ENCODE measurements around the gene KRT24. TPM values are rescaled to one million over a fixed set of nuclear protein-coding genes. Genes with fewer than 3 reads are reported as not detected.

Gene KRT24
- total and polyA plus RNA-seq, 2 experiments from 2014 or later = 1.5 to 4.5 TPM

- DNase-seq (ENCODE audit: low spot score) = no peak
- no peaks in the 10 kb centered on the region for H3K9me2 ChIP-seq (replicated peaks; ENCODE audit: insufficient read depth)
- H2AFZ ChIP-seq = no peak overlapping the region
- H4K20me1 ChIP-seq (ENCODE audit: insufficient read depth, poor library complexity, severe bottlenecking) = no peaks in the 10 kb centered on the region
- H3K4me3 ChIP-seq = no peak overlapping the region
- no peaks in the 10 kb centered on the region for H3K9me3 ChIP-seq (ENCODE audit: low read depth)
- no peaks in the 10 kb centered on the region for H3K4me1 ChIP-seq (ENCODE audit: insufficient read depth)
- H3K27me3 ChIP-seq = no peaks in the 10 kb centered on the region
- H3K79me2 ChIP-seq = no peaks in the 10 kb centered on the region
- H3K36me3 ChIP-seq (replicated peaks; ENCODE audit: insufficient read depth, low read depth) = no peaks in the 10 kb centered on the region
- H3K27ac ChIP-seq = no peak overlapping the region
- H3K4me2 ChIP-seq = no peak overlapping the region
- WGBS (ENCODE audit: low lambda C conversion rate, missing lambda C conversion rate) = 73% methylated on average over 4 of the region's 4 CpGs
- TF ChIP-seq CTCF (IDR thresholded peaks at IDR 0.05; ENCODE audit: poor library complexity) (no peak), EZH2 (IDR thresholded peaks at IDR 0.05; ENCODE audit: borderline replicate concordance) (no peak), EZH2phosphoT487 (IDR thresholded peaks at IDR 0.05; ENCODE audit: low read depth, severe bottlenecking, unreplicated experiment) (no peak)
Measured at GRCh38 chr17:40678902-40679522, 24.5 kb downstream of the KRT24 start.

- Histone ChIP-seq H2AFZ (no peak overlapping the region), H3K4me2 (no peak overlapping the region), H3K27ac (no peak overlapping the region), H4K20me1 (ENCODE audit: insufficient read depth, poor library complexity, severe bottlenecking) (no peaks in the 10 kb centered on the region), H3K9me2 (replicated peaks; ENCODE audit: insufficient read depth) (no peaks in the 10 kb centered on the region), H3K4me3 (no peak overlapping the region), H3K79me2 (no peaks in the 10 kb centered on the region), H3K9me3 (ENCODE audit: low read depth) (no peaks in the 10 kb centered on the region), H3K36me3 (replicated peaks; ENCODE audit: insufficient read depth, low read depth) (no peaks in the 10 kb centered on the region), H3K4me1 (ENCODE audit: insufficient read depth) (no peaks in the 10 kb centered on the region), H3K27me3 (no peaks in the 10 kb centered on the region)
- no peak for TF ChIP-seq EZH2 (IDR thresholded peaks at IDR 0.05; ENCODE audit: borderline replicate concordance)
- no peak for TF ChIP-seq CTCF (IDR thresholded peaks at IDR 0.05; ENCODE audit: poor library complexity)
- no peak for TF ChIP-seq EZH2phosphoT487 (IDR thresholded peaks at IDR 0.05; ENCODE audit: low read depth, severe bottlenecking, unreplicated experiment)
- DNase-seq (ENCODE audit: low spot score) = no peak
- WGBS (ENCODE audit: low lambda C conversion rate, missing lambda C conversion rate) = 93% methylated on average over 4 of the region's 4 CpGs
Measured at GRCh38 chr17:40675905-40676304, 27.6 kb downstream of the KRT24 start.

GRCh38 chr17:40672654-40673053, 30.9 kb downstream of the KRT24 start:
- H4K20me1 ChIP-seq (ENCODE audit: insufficient read depth, poor library complexity, severe bottlenecking) = no peaks in the 10 kb centered on the region
- no peak overlapping the region for H3K4me2 ChIP-seq
- no peaks in the 10 kb centered on the region for H3K79me2 ChIP-seq
- no peaks in the 10 kb centered on the region for H3K9me2 ChIP-seq (replicated peaks; ENCODE audit: insufficient read depth)
- TF ChIP-seq CTCF (IDR thresholded peaks at IDR 0.05; ENCODE audit: poor library complexity) = no peak
- no peak for DNase-seq (ENCODE audit: low spot score)
- no peaks in the 10 kb centered on the region for H3K4me1 ChIP-seq (ENCODE audit: insufficient read depth)
- H3K9me3 ChIP-seq (ENCODE audit: low read depth) = no peaks in the 10 kb centered on the region
- H3K4me3 ChIP-seq = no peak overlapping the region
- WGBS (ENCODE audit: low lambda C conversion rate, missing lambda C conversion rate) = 97% methylated on average over 2 of the region's 2 CpGs
- H3K27me3 ChIP-seq = no peaks in the 10 kb centered on the region
- H2AFZ ChIP-seq = no peak overlapping the region
- H3K36me3 ChIP-seq (replicated peaks; ENCODE audit: insufficient read depth, low read depth) = no peaks in the 10 kb centered on the region
- H3K27ac ChIP-seq = no peak overlapping the region

GRCh38 chr17:40671282-40671681, 32.3 kb downstream of the KRT24 start:
- TF ChIP-seq EZH2 (IDR thresholded peaks at IDR 0.05; ENCODE audit: borderline replicate concordance) (no peak), CTCF (IDR thresholded peaks at IDR 0.05; ENCODE audit: poor library complexity) (no peak), EZH2phosphoT487 (IDR thresholded peaks at IDR 0.05; ENCODE audit: low read depth, severe bottlenecking, unreplicated experiment) (no peak)
- no peak for DNase-seq (ENCODE audit: low spot score)
- 78% methylated on average over 4 of the region's 4 CpGs for WGBS (ENCODE audit: low lambda C conversion rate, missing lambda C conversion rate)
- H3K79me2 ChIP-seq = no peaks in the 10 kb centered on the region
- no peaks in the 10 kb centered on the region for H3K27me3 ChIP-seq
- no peak overlapping the region for H3K4me3 ChIP-seq
- no peak overlapping the region for H2AFZ ChIP-seq
- no peak overlapping the region for H3K27ac ChIP-seq
- no peaks in the 10 kb centered on the region for H4K20me1 ChIP-seq (ENCODE audit: insufficient read depth, poor library complexity, severe bottlenecking)
- H3K4me2 ChIP-seq = no peak overlapping the region
- no peaks in the 10 kb centered on the region for H3K9me2 ChIP-seq (replicated peaks; ENCODE audit: insufficient read depth)
- no peaks in the 10 kb centered on the region for H3K9me3 ChIP-seq (ENCODE audit: low read depth)
- H3K36me3 ChIP-seq (replicated peaks; ENCODE audit: insufficient read depth, low read depth) = no peaks in the 10 kb centered on the region
- peaks cover 7% of the 10 kb centered on the region for H3K4me1 ChIP-seq (ENCODE audit: insufficient read depth)
